NCI-H510A treated with DMSO at 0.1 percent for 48 hours (cell line): ENCODE results near the gene SP110.

Experiments
- DNase-seq: peaks from one replicate; lab custom pipeline; 2025; lab: John Stamatoyannopoulos, UW

Gene SP110

GRCh38 chr2:230224458-230224857 is 4.7 kb upstream of the SP110 start:
- DNase-seq, result no peak

- DNase-seq, result peak; percentile 52
Observed at GRCh38 chr2:230222829-230223228, 3.0 kb upstream of the SP110 start.

GRCh38 chr2:230221493-230221892 is 1.7 kb upstream of the SP110 start:
- no peak for DNase-seq

- DNase-seq, result no peak
Observed at GRCh38 chr2:230220347-230220969, 674 bp upstream of the SP110 start.

GRCh38 chr2:230218421-230218820 is 1.4 kb downstream of the SP110 start:
- DNase-seq, result no peak

GRCh38 chr2:230217424-230217823 is 2.4 kb downstream of the SP110 start:
- no peak for DNase-seq

GRCh38 chr2:230216489-230216888 is 3.3 kb downstream of the SP110 start:
- no peak for DNase-seq

- DNase-seq, result no peak
Observed at GRCh38 chr2:230209422-230210051, 10.2 kb downstream of the SP110 start.

GRCh38 chr2:230208576-230208975 is 11.2 kb downstream of the SP110 start:
- DNase-seq, result no peak

GRCh38 chr2:230205721-230206120 is 14.1 kb downstream of the SP110 start:
- DNase-seq, result no peak

- DNase-seq, result no peak
Observed at GRCh38 chr2:230205034-230205433, 14.8 kb downstream of the SP110 start.

- no peak for DNase-seq
Observed at GRCh38 chr2:230203110-230203676, 16.6 kb downstream of the SP110 start.

- no peak for DNase-seq
Observed at GRCh38 chr2:230202430-230203109, 17.2 kb downstream of the SP110 start.

- DNase-seq, result peak; percentile 39
Observed at GRCh38 chr2:230184727-230185578, 34.8 kb downstream of the SP110 start.

- no peak for DNase-seq
Observed at GRCh38 chr2:230181195-230181594, 38.6 kb downstream of the SP110 start.

- peak; percentile 24 for DNase-seq
Observed at GRCh38 chr2:230179907-230180306, 39.9 kb downstream of the SP110 start.

GRCh38 chr2:230178546-230179485 is 41.0 kb downstream of the SP110 start:
- no peak for DNase-seq

GRCh38 chr2:230176996-230177395 is 42.8 kb downstream of the SP110 start:
- DNase-seq, result no peak

GRCh38 chr2:230174466-230174865 is 45.3 kb downstream of the SP110 start:
- DNase-seq, result no peak

GRCh38 chr2:230172852-230173251 is 46.9 kb downstream of the SP110 start:
- no peak for DNase-seq

GRCh38 chr2:230172156-230172555 is 47.6 kb downstream of the SP110 start:
- DNase-seq, result no peak
